HepG2 (cell line): ENCODE results near the gene RUSF1. TPM values are rescaled to one million over a fixed set of nuclear protein-coding genes. Genes with fewer than 3 reads are reported as not detected.

Experiments
- FUBP1 ChIP-seq: sonication (generic); formaldehyde crosslinking; IDR thresholded peaks from 2 replicates; pipeline ENCODE4 v1.5.1; 2020; ENCODE audit warnings: missing genetic modification reagents, mild to moderate bottlenecking, borderline replicate concordance
- HBP1 ChIP-seq: IDR thresholded peaks from 2 replicates; pipeline ENCODE4 v1.6.1; 2016; ENCODE audit warnings: low read depth, control low read depth
- KLF11 ChIP-seq: IDR thresholded peaks from 2 replicates; pipeline ENCODE4 v1.6.1; 2016; ENCODE audit warnings: missing compliant biosample characterization
- MLLT10 ChIP-seq: sonication (generic); formaldehyde crosslinking; IDR thresholded peaks from 2 replicates; pipeline ENCODE4 v1.4.0; 2020; ENCODE audit warnings: missing genetic modification reagents
- PHF8 ChIP-seq: sonication (generic); formaldehyde crosslinking; IDR thresholded peaks from 2 replicates; pipeline ENCODE4 v1.5.0; 2020; ENCODE audit warnings: missing genetic modification reagents
- SALL1 ChIP-seq: sonication (generic); formaldehyde crosslinking; IDR thresholded peaks from 2 replicates; pipeline ENCODE4 v1.8.0; 2022; ENCODE audit warnings: mild to moderate bottlenecking, missing genetic modification reagents
- TERF1 ChIP-seq: sonication (generic); formaldehyde crosslinking; IDR thresholded peaks from 2 replicates; pipeline ENCODE4 v1.8.0; 2022; ENCODE audit warnings: mild to moderate bottlenecking, missing genetic modification reagents, moderate library complexity
- THAP8 ChIP-seq: sonication (generic); formaldehyde crosslinking; IDR thresholded peaks from 2 replicates; pipeline ENCODE4 v1.5.1; 2020; ENCODE audit warnings: missing genetic modification reagents, mild to moderate bottlenecking, borderline replicate concordance
- ZNF10 ChIP-seq: sonication (generic); formaldehyde crosslinking; IDR thresholded peaks from 2 replicates; pipeline ENCODE4 v1.4.0; 2020; ENCODE audit warnings: mild to moderate bottlenecking, low read depth, missing genetic modification reagents, borderline replicate concordance
- ZNF317 ChIP-seq: sonication (generic); formaldehyde crosslinking; IDR thresholded peaks from 2 replicates; pipeline ENCODE4 v1.5.0; 2020; ENCODE audit warnings: mild to moderate bottlenecking, missing genetic modification reagents
- ZNF496 ChIP-seq: sonication (generic); formaldehyde crosslinking; IDR thresholded peaks from 2 replicates; pipeline ENCODE4 v1.8.1; 2023; ENCODE audit warnings: mild to moderate bottlenecking, moderate library complexity, missing genetic modification reagents; ENCODE audit not compliant: insufficient replicate concordance
- ZNF841 ChIP-seq: sonication (generic); formaldehyde crosslinking; IDR thresholded peaks from 2 replicates; pipeline ENCODE4 v1.8.1; 2023; ENCODE audit warnings: missing genetic modification reagents, borderline replicate concordance
- ZNF879 ChIP-seq: sonication (generic); formaldehyde crosslinking; IDR thresholded peaks from 2 replicates; pipeline ENCODE4 v1.8.1; 2023; ENCODE audit warnings: missing genetic modification reagents
- ZNF883 ChIP-seq: sonication (generic); formaldehyde crosslinking; IDR thresholded peaks from 2 replicates; pipeline ENCODE4 v1.5.1; 2020; ENCODE audit warnings: mild to moderate bottlenecking, missing genetic modification reagents; ENCODE audit errors: not compliant biosample characterization
- polyA plus RNA-seq, 8 experiments: library from polyadenylated mRNA; depleted of rRNA in 3 of 8; stranded (reverse) in 7 of 8; unstranded in 1 of 8; fragments of >200 nt; fragmentation: Illumina TruSeq in 4 of 8; extraction: Trizol in 4 of 8; gene quantifications; 2 replicates each; pipeline versions ENCODE4 v1.2.1 to v1.2.3, GENCODE V29; 2011 to 2016; ENCODE audit warnings: low read depth in 4 of 8, missing spikeins in 1 of 8, mixed read lengths in 1 of 8; ENCODE audit not compliant: insufficient read depth in 1 of 8
- total RNA-seq, 5 experiments: library from RNA; depleted of rRNA; stranded (reverse); fragments of >200 nt; fragmentation: Illumina TruSeq; extraction: Trizol; gene quantifications; 2 replicates each; pipeline ENCODE4 v1.2.3, GENCODE V29; 2016; ENCODE audit warnings: low read depth in 1 of 5
- TF ChIP-seq, protein P1 (sequence below): sonication (generic); formaldehyde crosslinking; IDR thresholded peaks from 2 replicates; pipeline ENCODE4 v1.4.0; 2020; ENCODE audit warnings: missing genetic modification reagents, mild to moderate bottlenecking, borderline replicate concordance
- TF ChIP-seq, protein P2 (sequence below): IDR thresholded peaks from 2 replicates; pipeline ENCODE4 v1.6.1; 2016; ENCODE audit warnings: low read depth, borderline replicate concordance

Gene RUSF1
- total and polyA plus RNA-seq, 2 of the 13 experiments (the other 11 are each of a cell fraction or from before 2014, with no cell fraction given) = 40.8 to 50.2 TPM

GRCh38 chr16:31477220-31478216, 30.7 kb downstream of the RUSF1 start (continued):
- TF ChIP-seq, protein P1, sequence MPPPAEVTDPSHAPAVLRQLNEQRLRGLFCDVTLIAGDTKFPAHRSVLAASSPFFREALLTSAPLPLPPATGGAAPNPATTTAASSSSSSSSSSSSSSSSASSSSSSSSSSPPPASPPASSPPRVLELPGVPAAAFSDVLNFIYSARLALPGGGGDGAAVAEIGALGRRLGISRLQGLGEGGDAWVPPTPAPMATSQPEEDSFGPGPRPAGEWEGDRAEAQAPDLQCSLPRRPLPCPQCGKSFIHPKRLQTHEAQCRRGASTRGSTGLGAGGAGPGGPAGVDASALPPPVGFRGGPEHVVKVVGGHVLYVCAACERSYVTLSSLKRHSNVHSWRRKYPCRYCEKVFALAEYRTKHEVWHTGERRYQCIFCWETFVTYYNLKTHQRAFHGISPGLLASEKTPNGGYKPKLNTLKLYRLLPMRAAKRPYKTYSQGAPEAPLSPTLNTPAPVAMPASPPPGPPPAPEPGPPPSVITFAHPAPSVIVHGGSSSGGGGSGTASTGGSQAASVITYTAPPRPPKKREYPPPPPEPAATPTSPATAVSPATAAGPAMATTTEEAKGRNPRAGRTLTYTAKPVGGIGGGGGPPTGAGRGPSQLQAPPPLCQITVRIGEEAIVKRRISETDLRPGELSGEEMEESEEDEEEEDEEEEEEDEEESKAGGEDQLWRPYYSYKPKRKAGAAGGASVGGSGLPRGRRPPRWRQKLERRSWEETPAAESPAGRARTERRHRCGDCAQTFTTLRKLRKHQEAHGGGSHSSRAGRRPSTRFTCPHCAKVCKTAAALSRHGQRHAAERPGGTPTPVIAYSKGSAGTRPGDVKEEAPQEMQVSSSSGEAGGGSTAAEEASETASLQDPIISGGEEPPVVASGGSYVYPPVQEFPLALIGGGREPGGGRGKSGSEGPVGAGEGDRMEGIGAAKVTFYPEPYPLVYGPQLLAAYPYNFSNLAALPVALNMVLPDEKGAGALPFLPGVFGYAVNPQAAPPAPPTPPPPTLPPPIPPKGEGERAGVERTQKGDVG (CRISPR knock-in tag) = peak; percentile 90
- TF ChIP-seq, protein P2, sequence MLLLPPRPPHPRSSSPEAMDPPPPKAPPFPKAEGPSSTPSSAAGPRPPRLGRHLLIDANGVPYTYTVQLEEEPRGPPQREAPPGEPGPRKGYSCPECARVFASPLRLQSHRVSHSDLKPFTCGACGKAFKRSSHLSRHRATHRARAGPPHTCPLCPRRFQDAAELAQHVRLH (CRISPR knock-in tag) = peak; percentile 10; the same call in 1 of the 2 replicates
- peak; percentile 66; the same call in 1 of the 2 replicates for TF ChIP-seq ZNF317 (CRISPR knock-in tag)
- no peak for TF ChIP-seq ZNF10 (CRISPR knock-in tag)
- TF ChIP-seq ZNF496 (CRISPR knock-in tag) = no peak
- peak; percentile 74; the same call in 1 of the 2 replicates for TF ChIP-seq HBP1
- peak; percentile 60; the same call in 1 of the 2 replicates for TF ChIP-seq PHF8
- TF ChIP-seq SALL1 = no peak; the same call in none of the 2 replicates
- TF ChIP-seq ZNF879 (CRISPR knock-in tag) = peak; percentile 85; the same call in 1 of the 2 replicates
- no peak for TF ChIP-seq MLLT10 (CRISPR knock-in tag)
- peak; percentile 41 for TF ChIP-seq ZNF883 (CRISPR knock-in tag)
- no peak for TF ChIP-seq KLF11 (CRISPR knock-in tag)
- TF ChIP-seq ZNF841 (CRISPR knock-in tag) = no peak
- no peak for TF ChIP-seq TERF1 (CRISPR knock-in tag)
- TF ChIP-seq THAP8 (CRISPR knock-in tag) = peak; percentile 87
- 0 out of 2 replicates have a peak, but pooled peaks have one; percentile 27 for TF ChIP-seq FUBP1 (CRISPR knock-in tag)
